Sigmoid colon (tissue), 7 donors: Measurements from ENCODE around the gene TMEM119. TPM values are rescaled to one million over a fixed set of nuclear protein-coding genes. Genes with fewer than 3 reads are reported as not detected.

Experiments used
- DNase-seq: peaks from one replicate; pipeline ENCODE4 v3.0.0-alpha.2; 2019
- H3K27ac ChIP-seq, 4 donors: fragments of 200-600 bp; sonication (generic); one replicate each; pipeline ENCODE4 v1.5.1; 2016 to 2019; ENCODE audit warnings: mild to moderate bottlenecking in 1 of 4
- H3K27me3 ChIP-seq, 3 donors: fragments of 200-600 bp; sonication (generic); one replicate each; pipeline ENCODE4 v1.5.1; 2019; ENCODE audit warnings: mild to moderate bottlenecking in 1 of 3
- H3K36me3 ChIP-seq, 4 donors: fragments of 200-600 bp; sonication (generic); one replicate each; pipeline ENCODE4 v1.5.1; 2016 to 2019
- H3K4me1 ChIP-seq, 4 donors: fragments of 200-600 bp; sonication (generic); one replicate each; pipeline ENCODE4 v1.5.1; 2017 to 2019
- H3K4me3 ChIP-seq, 4 donors: fragments of 200-600 bp; sonication (generic); one replicate each; pipeline ENCODE4 v1.5.1; 2017 to 2019; ENCODE audit warnings: mild to moderate bottlenecking in 2 of 4, moderate library complexity in 1 of 4
- H3K9me3 ChIP-seq, 4 donors: fragments of 200-600 bp in 3 of 4; sonication (generic) in 3 of 4; one replicate each; pipeline versions ENCODE4 v1.5.1 to v1.6.1; 2013 to 2019
- EP300 ChIP-seq, 4 donors: sonication (generic); formaldehyde crosslinking; IDR thresholded peaks; one replicate each; pipeline ENCODE4 v1.6.1; 2017; ENCODE audit warnings: antibody characterized with exemption in 4 of 4
- POLR2A ChIP-seq, 2 donors: fragments of 450-650 bp; IDR thresholded peaks; one replicate each; pipeline ENCODE4 v1.6.1; 2016; ENCODE audit warnings: antibody characterized with exemption in 2 of 2, mild to moderate bottlenecking in 2 of 2, moderate library complexity in 2 of 2
- POLR2AphosphoS5 ChIP-seq, 4 donors: sonication (generic); formaldehyde crosslinking; IDR thresholded peaks; one replicate each; pipeline ENCODE4 v1.6.1; 2017; ENCODE audit warnings: antibody characterized with exemption in 4 of 4
- WGBS, 2 donors: extraction: QIAGEN DNeasy Blood & Tissue Kit; methylation state at CpG; one replicate each; pipeline ENCODE4 v1.1.7; 2013; 5-methylcytosine and 5-hydroxymethylcytosine counted together
- intact Hi-C: fragments of 100-400 bp; cut with DNase I; formaldehyde crosslinking; loops from one replicate; pipeline ENCODE4 v1.15.1; 2023
- polyA plus RNA-seq, 3 donors: library from polyadenylated mRNA; stranded (reverse); fragments of 200-250 nt; gene quantifications; one replicate each; pipeline ENCODE4 v1.2.3, GENCODE V29; 2013
- total RNA-seq, 4 donors: library from RNA; depleted of rRNA; stranded (reverse); fragments of >200 nt; gene quantifications; one replicate each; pipeline ENCODE4 v1.1.0, GENCODE V29; 2016
- TF ChIP-seq, protein P1 (sequence below), 4 experiments: fragments of 450-650 bp in 3 of 4; fragments of 200-600 bp in 1 of 4; IDR thresholded peaks; one replicate each; pipeline ENCODE4 v1.5.1; 2016 to 2019; ENCODE audit warnings: antibody characterized with exemption in 4 of 4, mild to moderate bottlenecking in 3 of 4, moderate library complexity in 2 of 4
- donor health status: healthy with polysubstance abuse.
- donor health status: Bipolar disorder and iron deficiency.
- donor health status: healthy.

The TMEM119 gene
- total and polyA plus RNA-seq, 7 donors = 0.95 to 16.9 (median 6.3) TPM

- no peaks in the 10 kb centered on the region for H3K27me3 ChIP-seq
- 77 to 87% methylated on average over 9 of the region's 9 CpGs for WGBS, 2 donors
- peaks cover 0 to 7% (median 3%) of the 10 kb centered on the region in 4 donors for H3K4me1 ChIP-seq
- H3K9me3 ChIP-seq = no peaks in the 10 kb centered on the region
- H3K4me3 ChIP-seq = no peak overlapping the region
- TF ChIP-seq POLR2A (IDR thresholded peaks at IDR 0.05) (no peak), EP300 (IDR thresholded peaks at IDR 0.05) (no peak), POLR2AphosphoS5 (IDR thresholded peaks at IDR 0.05) (no peak)
- TF ChIP-seq, protein P1, sequence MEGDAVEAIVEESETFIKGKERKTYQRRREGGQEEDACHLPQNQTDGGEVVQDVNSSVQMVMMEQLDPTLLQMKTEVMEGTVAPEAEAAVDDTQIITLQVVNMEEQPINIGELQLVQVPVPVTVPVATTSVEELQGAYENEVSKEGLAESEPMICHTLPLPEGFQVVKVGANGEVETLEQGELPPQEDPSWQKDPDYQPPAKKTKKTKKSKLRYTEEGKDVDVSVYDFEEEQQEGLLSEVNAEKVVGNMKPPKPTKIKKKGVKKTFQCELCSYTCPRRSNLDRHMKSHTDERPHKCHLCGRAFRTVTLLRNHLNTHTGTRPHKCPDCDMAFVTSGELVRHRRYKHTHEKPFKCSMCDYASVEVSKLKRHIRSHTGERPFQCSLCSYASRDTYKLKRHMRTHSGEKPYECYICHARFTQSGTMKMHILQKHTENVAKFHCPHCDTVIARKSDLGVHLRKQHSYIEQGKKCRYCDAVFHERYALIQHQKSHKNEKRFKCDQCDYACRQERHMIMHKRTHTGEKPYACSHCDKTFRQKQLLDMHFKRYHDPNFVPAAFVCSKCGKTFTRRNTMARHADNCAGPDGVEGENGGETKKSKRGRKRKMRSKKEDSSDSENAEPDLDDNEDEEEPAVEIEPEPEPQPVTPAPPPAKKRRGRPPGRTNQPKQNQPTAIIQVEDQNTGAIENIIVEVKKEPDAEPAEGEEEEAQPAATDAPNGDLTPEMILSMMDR (IDR thresholded peaks at IDR 0.05) = no peak
- DNase-seq = no peak
- intact Hi-C loops = no loop called here
- no peak overlapping the region for H3K27ac ChIP-seq
- no peaks in the 10 kb centered on the region for H3K36me3 ChIP-seq
Observed at GRCh38 chr12:108606492-108606891, 8.6 kb upstream of the TMEM119 start.

DNA sequence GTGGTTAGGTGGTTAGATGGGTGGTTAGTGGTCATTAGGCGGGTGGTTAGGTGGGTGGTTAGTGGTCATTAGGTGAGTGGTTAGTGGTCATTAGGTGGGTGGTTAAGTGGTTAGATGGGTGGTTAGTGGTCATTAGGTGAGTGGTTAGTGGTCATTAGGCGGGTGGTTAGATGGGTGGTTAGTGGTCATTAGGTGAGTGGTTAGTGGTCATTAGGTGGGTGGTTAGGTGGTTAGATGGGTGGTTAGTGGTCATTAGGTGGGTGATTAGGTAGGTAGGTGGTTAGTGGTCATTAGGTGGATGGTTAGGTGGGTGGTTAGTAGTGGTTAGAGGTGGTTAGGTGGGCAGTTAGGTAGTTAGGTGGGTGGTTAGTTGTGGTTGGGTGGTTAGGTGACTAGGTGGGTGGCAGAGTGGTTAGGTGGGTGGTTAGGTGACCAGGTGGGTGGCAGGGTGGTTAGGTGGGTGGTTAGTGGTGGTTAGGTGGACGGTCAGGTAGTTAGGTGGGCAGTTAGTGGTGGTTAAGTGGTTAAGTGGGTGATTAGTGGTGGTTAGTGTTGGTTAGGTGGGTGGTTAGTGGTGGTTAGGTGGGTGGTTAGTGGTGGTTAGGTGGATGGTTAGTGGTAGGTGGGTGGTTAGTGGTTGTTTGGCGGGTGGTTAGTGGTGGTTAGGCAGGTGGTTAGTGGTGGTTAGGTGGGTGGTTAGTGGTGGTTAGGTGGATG is 8.0 kb upstream of the TMEM119 start:
- intact Hi-C loops = no loop called here
- no peak for TF ChIP-seq POLR2AphosphoS5 (IDR thresholded peaks at IDR 0.05)
- no peak for TF ChIP-seq EP300 (IDR thresholded peaks at IDR 0.05)
- H3K9me3 ChIP-seq = no peaks in the 10 kb centered on the region
- DNase-seq = no peak
- no peaks in the 10 kb centered on the region for H3K27me3 ChIP-seq
- no peaks in the 10 kb centered on the region for H3K36me3 ChIP-seq
- peaks cover 0 to 7% (median 3%) of the 10 kb centered on the region in 4 donors for H3K4me1 ChIP-seq
- H3K27ac ChIP-seq = no peak overlapping the region
- H3K4me3 ChIP-seq = no peak overlapping the region
- 90 to 92% methylated on average over 4 of the region's 4 CpGs for WGBS, 2 donors

DNA sequence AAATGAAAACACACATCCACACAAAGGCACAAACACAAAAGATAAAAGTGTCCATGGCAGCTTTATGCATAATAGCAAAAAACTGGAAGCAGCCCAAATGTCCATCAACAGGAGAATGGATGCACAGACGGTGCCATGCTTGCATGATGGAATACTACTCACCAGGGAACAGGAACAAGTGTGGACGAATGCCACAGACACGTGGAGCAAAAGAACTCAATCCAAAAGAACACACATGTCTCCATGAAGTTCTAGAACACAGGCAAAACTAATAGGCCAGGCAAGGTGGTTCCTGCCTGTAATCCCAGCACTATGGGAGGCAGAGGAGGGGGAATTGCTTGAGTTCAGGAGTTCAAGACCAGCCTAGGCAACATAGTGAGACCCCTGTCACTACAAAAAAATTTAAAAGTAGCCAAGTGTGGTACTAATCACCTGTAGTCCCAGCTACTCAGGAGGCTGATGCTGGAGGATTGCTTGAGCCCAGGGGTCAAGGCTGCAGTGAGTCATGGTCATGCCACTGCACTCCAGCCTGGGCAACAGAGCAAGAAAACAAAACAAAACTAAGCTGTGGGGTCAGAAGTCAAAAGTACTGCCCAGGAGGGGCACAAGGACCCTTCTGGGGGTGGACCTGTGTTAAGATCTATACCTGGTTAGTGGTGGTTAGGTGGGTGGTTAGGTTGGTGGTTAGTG is 7.3 kb upstream of the TMEM119 start:
- no peaks in the 10 kb centered on the region for H3K27me3 ChIP-seq
- DNase-seq = no peak
- H3K27ac ChIP-seq = no peak overlapping the region
- H3K4me1 ChIP-seq = peaks cover 0 to 7% (median 3%) of the 10 kb centered on the region in 4 donors
- no peaks in the 10 kb centered on the region for H3K36me3 ChIP-seq
- intact Hi-C loops = no loop called here
- TF ChIP-seq EP300 (IDR thresholded peaks at IDR 0.05) = no peak
- TF ChIP-seq, protein P1 (IDR thresholded peaks at IDR 0.05) = no peak
- TF ChIP-seq POLR2A (IDR thresholded peaks at IDR 0.05) = no peak
- no peak for TF ChIP-seq POLR2AphosphoS5 (IDR thresholded peaks at IDR 0.05)
- no peak overlapping the region for H3K4me3 ChIP-seq
- no peaks in the 10 kb centered on the region for H3K9me3 ChIP-seq
- WGBS, 2 donors = 46 to 80% methylated on average over 3 of the region's 3 CpGs

DNA sequence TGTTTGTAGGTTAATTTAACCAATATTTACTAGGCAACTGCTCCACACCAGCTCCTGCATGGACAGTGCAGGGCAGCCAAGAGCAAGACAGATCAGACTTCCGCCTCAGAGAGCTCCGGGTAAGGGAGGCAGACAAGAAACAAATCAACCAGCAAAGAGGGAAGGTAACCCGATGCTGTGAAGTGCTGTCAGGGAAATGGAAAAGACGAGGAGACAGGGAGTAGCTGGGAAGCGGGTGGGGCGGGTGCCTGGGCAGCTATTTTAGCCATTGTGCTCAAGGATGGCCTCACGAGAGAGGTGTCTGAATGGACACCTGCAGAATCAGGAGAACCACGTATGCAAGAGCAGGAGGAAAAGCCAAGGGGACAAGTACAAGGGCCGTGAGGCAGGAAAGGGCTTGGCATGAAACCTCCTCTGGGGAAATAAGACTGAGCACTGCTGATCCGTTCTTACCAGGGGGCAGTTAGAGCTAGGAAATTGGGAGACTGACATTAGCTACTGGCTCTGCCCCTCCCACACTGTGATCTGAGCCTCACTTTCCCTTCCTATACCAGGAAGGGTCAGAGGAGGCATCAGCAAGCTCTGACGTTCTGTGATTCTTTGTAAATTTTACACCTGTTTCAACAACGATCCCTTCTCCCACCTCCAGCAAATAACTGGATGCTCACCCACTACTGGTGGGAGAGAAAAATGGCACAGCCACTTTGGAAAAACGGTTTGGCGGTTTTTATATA is 6.5 kb upstream of the TMEM119 start:
- H3K9me3 ChIP-seq = no peaks in the 10 kb centered on the region
- no peaks in the 10 kb centered on the region for H3K27me3 ChIP-seq
- H3K36me3 ChIP-seq = no peaks in the 10 kb centered on the region
- H3K4me3 ChIP-seq = no peak overlapping the region
- intact Hi-C loops = no loop called here
- TF ChIP-seq POLR2AphosphoS5 (IDR thresholded peaks at IDR 0.05) = no peak
- TF ChIP-seq POLR2A (IDR thresholded peaks at IDR 0.05) = no peak
- no peak for TF ChIP-seq EP300 (IDR thresholded peaks at IDR 0.05)
- TF ChIP-seq, protein P1 (IDR thresholded peaks at IDR 0.05) = no peak
- DNase-seq = no peak
- no peak overlapping the region for H3K27ac ChIP-seq
- peaks cover 0 to 1% (median under 1%) of the 10 kb centered on the region in 4 donors for H3K4me1 ChIP-seq
- 39 to 64% methylated on average over 14 of the region's 14 CpGs for WGBS, 2 donors

- intact Hi-C loops = no loop called here
Observed at GRCh38 chr12:108603743-108604142, 5.9 kb upstream of the TMEM119 start.

More at GRCh38 chr12:108603743-108604142, 5.9 kb upstream of the TMEM119 start:
- 72 to 86% methylated on average over 4 of the region's 4 CpGs for WGBS, 2 donors
- H3K9me3 ChIP-seq = no peaks in the 10 kb centered on the region
- H3K27me3 ChIP-seq = no peaks in the 10 kb centered on the region
- TF ChIP-seq POLR2AphosphoS5 (IDR thresholded peaks at IDR 0.05) = no peak
- TF ChIP-seq, protein P1 (IDR thresholded peaks at IDR 0.05) = no peak
- no peak for TF ChIP-seq POLR2A (IDR thresholded peaks at IDR 0.05)
- TF ChIP-seq EP300 (IDR thresholded peaks at IDR 0.05) = no peak
- H3K4me1 ChIP-seq = no peaks in the 10 kb centered on the region
- DNase-seq = no peak
- H3K4me3 ChIP-seq = no peak overlapping the region
- H3K36me3 ChIP-seq = no peaks in the 10 kb centered on the region
- no peak overlapping the region for H3K27ac ChIP-seq
